ENCODE results near the gene ATRNL1.

DNA sequence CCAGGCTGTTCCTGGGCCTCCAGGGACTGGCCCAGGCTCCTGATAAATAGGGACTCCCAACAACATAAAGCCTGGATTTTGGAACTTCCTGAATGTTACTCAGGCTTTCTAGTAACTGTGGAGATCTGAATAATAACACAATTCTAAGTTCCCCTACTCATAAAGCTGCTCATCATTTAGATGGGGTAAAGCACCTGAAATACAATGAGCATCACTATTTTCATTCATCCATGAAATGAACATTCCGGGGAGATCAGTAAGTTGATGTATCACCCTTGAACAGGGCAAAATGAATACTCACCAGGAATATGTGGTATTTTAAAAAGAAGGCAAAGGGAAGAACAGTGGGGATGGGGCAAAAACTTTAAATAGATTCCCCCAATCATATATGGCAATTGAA is 48.3 kb upstream of the ATRNL1 start:
- TF ChIP-seq, protein P1, sequence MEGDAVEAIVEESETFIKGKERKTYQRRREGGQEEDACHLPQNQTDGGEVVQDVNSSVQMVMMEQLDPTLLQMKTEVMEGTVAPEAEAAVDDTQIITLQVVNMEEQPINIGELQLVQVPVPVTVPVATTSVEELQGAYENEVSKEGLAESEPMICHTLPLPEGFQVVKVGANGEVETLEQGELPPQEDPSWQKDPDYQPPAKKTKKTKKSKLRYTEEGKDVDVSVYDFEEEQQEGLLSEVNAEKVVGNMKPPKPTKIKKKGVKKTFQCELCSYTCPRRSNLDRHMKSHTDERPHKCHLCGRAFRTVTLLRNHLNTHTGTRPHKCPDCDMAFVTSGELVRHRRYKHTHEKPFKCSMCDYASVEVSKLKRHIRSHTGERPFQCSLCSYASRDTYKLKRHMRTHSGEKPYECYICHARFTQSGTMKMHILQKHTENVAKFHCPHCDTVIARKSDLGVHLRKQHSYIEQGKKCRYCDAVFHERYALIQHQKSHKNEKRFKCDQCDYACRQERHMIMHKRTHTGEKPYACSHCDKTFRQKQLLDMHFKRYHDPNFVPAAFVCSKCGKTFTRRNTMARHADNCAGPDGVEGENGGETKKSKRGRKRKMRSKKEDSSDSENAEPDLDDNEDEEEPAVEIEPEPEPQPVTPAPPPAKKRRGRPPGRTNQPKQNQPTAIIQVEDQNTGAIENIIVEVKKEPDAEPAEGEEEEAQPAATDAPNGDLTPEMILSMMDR (IDR thresholded peaks at IDR 0.05 in 2 of 3, conservative IDR thresholded peaks at IDR 0.05 in 1 of 3; ENCODE audit: borderline replicate concordance in 1 of 3, insufficient read depth in 1 of 3, low read depth in 2 of 3, low read length in 2 of 3), result no peak
- TF ChIP-seq, protein P2, sequence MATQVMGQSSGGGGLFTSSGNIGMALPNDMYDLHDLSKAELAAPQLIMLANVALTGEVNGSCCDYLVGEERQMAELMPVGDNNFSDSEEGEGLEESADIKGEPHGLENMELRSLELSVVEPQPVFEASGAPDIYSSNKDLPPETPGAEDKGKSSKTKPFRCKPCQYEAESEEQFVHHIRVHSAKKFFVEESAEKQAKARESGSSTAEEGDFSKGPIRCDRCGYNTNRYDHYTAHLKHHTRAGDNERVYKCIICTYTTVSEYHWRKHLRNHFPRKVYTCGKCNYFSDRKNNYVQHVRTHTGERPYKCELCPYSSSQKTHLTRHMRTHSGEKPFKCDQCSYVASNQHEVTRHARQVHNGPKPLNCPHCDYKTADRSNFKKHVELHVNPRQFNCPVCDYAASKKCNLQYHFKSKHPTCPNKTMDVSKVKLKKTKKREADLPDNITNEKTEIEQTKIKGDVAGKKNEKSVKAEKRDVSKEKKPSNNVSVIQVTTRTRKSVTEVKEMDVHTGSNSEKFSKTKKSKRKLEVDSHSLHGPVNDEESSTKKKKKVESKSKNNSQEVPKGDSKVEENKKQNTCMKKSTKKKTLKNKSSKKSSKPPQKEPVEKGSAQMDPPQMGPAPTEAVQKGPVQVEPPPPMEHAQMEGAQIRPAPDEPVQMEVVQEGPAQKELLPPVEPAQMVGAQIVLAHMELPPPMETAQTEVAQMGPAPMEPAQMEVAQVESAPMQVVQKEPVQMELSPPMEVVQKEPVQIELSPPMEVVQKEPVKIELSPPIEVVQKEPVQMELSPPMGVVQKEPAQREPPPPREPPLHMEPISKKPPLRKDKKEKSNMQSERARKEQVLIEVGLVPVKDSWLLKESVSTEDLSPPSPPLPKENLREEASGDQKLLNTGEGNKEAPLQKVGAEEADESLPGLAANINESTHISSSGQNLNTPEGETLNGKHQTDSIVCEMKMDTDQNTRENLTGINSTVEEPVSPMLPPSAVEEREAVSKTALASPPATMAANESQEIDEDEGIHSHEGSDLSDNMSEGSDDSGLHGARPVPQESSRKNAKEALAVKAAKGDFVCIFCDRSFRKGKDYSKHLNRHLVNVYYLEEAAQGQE (IDR thresholded peaks at IDR 0.05; ENCODE audit: low read depth), result no peak
- TF ChIP-seq POLR2AphosphoS5 (IDR thresholded peaks at IDR 0.05; ENCODE audit: low read depth, low read length) (no peak), EZH2 (IDR thresholded peaks at IDR 0.05) (no peak), FOSL1 (IDR thresholded peaks at IDR 0.05; ENCODE audit: low read depth) (no peak), POLR2A (IDR thresholded peaks at IDR 0.05; ENCODE audit: borderline replicate concordance, extremely low read depth, insufficient read depth, insufficient read length) (no peak), ELF1 (IDR thresholded peaks at IDR 0.05; ENCODE audit: borderline replicate concordance, low read depth) (no peak)
- TF ChIP-seq, protein P3, sequence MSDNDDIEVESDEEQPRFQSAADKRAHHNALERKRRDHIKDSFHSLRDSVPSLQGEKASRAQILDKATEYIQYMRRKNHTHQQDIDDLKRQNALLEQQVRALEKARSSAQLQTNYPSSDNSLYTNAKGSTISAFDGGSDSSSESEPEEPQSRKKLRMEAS (IDR thresholded peaks at IDR 0.05), result no peak
